Activated CD8-positive, alpha-beta memory T cell treated with anti-CD3 and anti-CD28 coated beads for 48 hours (primary cell): ENCODE data around the gene CCND1.
"Not testable (repeated sequence)": the region's sequence is repeated elsewhere in the genome, so short reads cannot be mapped to it uniquely, and the experiment has no call there.

Source experiments
- DNase-seq, 3 experiments: peaks; one replicate each; pipeline ENCODE4 v3.0.0-alpha.2; 2020; ENCODE audit warnings: low read depth in 2 of 3, low spot score in 2 of 3

Gene CCND1

DNA sequence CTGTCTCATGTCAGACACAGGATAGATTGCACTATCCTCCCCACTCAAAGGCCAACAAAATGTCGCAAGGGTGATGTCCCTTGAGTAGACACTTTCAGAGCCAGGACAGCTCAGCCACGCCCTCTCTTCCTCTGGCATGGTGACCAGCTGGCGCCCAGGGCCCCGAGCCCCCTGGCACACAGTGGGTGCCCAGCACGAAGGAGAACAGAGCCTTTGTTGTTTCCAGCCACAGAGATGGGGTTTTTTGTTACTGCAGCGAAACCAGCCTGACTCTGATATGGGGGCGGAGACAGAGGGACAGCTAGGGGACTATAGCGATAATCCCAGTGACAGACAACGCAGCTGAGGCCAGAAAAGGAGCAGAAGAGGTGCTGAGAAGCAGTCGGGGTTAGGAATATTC, 23.3 kb upstream of the CCND1 start:
- no peak for DNase-seq

DNA sequence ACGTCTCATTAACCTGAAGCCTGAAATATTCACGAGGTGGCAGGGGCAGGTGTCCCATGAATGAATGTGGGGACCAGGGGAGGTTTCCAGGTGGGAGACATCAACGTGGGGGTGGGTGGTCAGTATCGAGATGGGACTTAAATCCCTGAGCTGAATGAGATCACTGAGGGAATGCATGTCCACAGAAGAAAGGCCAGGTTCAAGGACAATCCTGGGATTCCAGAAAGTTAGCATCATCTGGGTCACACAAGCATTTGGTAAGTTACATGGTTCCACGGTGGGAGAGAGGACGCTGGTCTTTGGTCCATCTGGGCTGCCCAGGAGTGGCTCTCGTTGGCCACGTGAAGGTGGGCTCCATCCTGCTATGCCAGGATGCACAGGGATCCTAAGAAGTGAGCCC, 22.7 kb upstream of the CCND1 start:
- no peak for DNase-seq

DNA sequence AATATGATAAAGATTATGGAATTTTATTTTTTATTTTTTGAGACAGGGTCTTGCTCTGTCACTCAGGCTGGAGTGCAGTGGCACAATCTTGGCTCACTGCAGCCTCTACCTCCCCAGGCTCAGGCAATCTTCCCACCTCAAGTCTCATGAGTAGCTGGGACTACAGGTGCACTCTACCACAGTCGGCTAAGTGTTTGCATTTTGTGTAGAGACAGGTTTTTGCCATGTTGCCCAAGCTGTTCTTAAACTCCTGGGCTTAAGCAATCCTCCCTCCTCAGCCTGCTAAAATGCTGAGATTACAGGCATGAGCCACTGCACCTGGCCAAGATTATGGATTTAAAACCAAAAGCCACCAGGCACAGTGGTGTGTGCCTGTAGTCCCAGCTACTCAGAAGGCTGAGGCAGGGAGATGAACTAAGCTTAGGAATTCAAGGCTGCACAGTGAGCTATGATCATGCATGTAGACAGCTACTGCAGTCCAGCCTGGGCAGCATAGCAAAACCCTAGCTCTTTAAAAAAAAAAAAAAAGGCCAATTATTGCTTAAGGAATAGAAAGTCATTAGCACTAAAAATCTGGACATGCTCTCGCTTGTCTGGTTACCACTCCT, 20.2 kb upstream of the CCND1 start:
- no peak for DNase-seq

DNA sequence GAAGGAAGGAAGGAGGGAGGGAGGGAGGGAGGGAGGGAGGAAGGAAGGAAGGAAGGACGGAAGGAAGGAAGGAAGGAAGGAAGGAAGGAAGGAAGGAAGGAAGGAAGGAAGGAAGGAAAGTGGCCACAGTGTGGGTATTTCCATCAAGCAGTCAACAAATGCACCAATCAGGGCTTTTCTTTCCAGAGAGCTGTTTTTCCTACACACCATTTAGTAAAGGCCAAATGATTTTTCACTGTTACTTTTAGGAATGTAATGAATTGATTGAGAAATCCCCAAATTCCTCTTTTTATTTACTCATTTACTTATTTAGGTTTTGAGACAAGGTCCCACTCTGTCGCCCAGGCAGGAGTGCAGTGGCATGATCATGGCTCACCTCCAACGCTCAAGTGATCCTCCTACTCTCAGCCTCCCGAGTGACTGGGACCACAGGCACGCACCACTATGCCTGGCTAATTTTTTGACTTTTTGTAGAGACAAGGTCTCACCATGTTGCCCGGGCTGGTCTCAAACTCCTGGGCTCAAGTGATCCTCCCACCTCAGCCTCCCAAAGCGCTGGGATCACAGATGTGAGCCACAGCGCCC, 18.8 kb upstream of the CCND1 start:
- not testable (repeated sequence) for DNase-seq

DNA sequence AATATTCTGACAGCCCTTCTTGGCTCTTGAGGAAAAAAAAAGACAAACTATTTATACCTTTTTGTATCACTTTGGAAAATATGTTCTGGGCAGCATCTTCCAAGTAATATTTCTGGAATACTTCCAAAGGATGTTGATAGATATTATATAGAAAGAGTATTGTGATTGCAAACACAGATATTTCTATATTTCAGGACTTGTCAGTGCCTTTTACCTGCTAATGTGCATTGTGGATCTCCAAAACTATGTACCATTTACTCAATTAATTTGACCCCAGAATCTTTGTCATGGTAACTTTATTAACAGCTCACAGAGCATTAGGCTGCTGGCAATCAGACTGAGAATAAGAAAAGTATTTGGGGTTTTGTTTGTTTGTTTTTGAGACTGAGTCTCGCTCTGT, 16.7 kb upstream of the CCND1 start:
- DNase-seq: no peak

DNA sequence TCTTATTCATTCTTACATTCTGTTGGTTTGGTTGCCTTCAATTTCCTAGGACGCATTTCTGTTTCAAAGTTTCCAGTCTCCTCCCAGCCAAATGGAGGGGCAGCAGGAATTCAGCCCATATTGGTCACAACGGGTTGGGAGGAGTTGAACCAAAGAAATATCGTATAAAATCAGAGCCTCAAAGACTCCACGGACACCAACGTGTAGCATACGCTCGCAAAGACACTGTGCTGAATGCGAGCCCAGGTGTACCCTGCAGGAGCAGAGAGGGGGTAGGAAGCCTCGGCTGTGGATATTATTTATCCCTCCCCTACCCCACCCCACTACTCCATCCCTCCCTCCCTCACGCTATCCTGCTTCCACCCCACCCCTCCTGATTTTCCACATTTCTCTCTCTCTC, 15.5 kb upstream of the CCND1 start:
- no peak for DNase-seq

DNA sequence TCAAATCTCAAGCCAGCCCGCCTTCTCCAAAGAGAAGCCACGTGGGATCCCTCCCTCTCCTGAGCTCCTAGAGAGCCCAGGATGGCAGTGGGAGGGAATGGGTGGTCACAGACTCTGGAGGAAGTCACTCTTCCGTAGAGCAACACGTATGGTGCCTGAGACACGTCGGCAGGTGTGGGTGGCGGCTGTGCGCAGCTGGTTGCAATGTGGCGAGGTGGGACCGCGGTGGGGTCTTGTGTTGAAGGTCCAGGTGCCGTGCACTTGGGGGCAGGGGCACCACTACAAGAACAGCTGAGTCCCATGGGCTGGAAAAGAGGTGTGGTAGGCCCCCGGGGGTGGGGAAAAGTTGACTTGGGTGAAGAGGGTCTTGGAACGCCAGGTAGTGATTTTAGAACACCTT, 13.4 kb upstream of the CCND1 start:
- DNase-seq: no peak

DNA sequence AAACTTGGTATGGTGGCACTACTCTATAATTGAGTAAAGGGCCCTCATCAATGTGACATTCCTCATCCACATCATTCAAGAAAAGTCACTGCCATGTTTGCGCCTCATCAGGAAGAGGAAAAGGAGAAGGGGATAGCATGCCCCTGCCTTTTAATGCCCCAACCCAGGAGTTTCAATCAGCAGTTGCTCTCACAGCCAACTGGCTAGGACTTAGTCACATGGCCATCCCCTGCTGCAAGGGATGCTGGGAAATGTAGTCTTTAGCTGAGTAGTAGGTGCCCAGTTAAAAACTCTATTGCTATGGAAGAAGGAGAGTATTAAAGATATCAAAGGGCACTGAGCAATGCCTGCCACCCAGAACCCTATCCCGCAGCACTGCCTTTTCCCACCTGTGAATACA, 10.9 kb upstream of the CCND1 start:
- DNase-seq: no peak

DNA sequence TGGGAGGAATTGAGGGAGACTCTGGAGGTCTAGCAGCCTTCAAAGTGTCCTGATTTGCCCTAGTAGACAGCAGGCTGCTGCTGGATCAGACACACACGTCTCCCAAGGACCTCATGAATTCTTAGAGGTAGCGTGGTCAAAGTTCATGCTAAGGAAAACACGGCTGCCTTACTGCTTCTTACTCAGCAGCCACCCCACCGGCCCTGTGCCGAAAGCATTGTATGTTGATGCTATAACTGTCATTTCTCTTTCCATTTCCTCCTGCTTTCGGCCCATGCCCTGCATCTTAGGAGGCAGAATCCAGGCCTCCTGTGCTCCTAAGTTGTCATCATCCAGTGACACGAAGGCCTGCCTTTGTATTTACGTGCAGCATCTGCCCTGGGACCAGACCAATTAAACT, 10.5 kb upstream of the CCND1 start:
- DNase-seq: no peak

DNA sequence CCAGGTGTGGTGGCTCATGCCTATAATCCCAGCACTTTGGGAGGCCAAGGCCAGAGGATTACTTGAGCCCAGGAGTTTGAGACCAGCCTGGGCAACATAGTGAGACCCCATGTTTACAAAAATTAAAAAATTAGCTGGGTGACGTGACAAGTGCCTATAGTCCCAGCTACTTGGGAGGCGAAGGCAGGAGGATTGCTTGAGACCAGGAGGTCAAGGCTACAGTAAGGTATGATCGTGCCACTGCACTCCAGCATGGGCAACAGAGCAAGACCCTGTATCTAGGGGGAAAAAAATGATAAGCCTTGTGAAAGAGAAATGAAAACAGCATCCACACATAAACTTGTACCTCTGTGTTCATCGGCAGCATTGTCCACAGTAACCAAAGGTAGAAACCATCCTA, 8.1 kb upstream of the CCND1 start:
- no peak for DNase-seq

DNA sequence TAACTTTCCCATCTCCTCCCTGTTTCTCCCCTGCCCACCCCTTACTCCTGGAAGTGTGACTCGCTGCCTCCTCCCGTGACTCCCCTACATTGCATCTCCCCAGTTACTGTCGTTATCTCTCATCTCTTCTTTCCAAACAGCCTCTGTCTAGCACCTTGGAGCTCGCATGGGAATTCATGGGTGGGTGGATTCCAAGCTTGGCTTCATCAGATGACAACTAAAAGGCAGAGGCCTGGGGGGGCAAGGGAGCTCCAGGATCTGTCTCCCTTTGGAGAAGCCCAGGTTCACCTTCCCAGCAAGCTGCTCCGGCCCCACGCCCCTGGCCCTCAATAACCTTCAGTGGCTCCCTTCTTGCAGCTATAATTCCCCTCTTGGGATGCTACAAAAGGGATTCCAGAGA, 6.9 kb upstream of the CCND1 start:
- no peak for DNase-seq

DNA sequence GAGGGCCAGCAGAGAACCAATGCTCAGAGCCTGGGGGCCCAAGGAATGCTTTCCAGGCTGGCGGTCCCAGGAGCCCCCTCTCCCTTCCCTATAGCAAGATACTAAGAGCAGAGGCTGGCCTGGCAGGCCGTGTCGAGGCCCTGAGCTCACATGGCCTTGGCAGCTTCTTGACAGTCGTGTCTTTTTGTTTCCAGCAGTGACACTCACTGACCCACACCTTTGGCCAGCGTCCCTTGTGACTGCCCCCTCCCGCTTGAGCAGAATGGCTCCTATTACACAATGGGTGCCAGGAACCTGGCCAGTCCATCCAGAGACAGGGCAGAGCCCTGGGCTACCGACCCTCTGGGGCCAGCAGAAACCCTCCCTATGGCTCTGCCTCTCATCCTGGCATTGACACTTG, 6.4 kb upstream of the CCND1 start:
- no peak for DNase-seq

DNA sequence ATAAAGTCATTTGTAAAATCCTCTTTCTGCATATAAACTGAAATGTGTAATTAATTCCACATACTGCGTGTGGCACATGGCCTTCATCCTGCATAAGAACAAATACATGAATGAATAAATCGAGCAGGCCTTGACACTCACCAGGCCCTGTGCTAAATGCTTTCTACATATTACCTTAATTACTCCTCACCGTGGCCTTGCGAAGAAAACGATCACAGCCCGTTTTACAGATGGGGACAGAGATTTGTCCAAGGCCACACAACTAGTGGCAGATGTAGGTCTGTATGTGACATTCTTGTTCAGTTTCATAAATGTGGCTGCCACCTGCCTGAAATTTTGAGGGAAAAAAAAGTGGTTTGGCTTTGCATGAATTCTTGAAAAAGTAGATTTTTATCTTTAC, 5.8 kb upstream of the CCND1 start:
- no peak for DNase-seq

DNA sequence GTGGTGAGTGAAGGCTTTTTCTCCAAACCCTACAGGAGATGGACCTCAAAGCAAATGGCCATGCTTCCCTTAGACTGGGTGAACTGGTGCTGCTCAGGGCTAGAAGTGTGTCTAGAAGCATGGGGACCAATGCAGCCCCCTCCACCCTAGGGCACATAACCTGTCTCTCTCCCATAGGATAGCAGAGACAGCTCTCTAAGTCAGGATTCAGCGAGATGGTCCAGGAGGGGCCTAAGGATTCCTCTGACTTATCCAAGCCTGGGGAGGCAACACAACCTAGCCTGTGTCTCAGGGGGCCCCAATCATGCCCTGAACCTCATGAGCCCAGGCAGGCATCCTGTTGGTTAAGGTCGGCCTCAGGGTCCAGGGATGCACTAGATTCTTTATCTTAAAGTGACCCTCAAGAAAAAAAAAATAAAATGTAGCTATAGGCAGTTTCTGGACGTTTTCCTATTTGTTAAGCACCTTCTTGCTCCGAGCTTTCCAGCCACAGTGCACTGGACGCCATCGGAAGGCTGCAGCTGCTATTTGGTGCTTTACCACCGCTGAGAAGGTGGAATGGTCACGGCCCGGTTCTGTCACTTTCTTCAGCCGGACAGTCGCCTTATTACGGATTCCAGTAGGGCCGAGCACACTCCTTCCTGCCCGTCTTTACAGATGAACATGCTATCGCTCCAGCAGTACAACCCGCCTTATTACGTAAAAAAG, 5.0 kb upstream of the CCND1 start:
- no peak for DNase-seq

DNA sequence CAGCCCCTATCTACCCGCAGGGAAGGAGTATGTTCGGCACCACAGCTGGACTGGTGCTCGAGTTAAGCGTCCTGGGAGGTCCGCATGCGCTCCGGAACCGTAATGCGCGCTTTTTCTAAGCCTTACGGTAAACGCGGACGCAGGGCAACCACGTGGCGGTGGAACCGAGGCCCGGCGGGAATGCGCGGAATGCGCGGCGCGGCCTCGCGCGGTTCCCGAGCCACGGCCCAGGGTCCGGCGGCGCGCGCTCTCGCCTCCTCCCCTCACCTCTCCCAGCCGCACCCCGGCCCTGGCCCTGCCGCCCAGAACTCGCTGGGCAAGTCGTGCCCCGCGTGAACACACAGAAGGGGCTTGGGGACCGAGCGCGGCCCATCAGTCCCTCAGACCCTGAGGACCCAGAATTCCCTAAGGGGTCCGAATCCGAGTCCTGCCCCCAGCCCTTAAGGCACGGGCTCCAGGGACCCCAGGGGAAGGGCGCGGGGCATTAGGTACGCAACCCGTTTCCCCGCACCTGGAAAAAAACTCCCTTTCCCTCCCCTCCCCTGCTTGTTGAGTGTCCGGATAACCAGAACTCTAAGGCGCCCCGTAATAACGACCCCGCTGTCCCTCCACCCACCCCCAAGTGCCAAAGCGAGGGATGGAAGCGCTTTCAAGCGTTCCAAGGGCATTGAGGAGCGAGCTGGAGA, 4.3 kb upstream of the CCND1 start:
- DNase-seq: no peak

DNA sequence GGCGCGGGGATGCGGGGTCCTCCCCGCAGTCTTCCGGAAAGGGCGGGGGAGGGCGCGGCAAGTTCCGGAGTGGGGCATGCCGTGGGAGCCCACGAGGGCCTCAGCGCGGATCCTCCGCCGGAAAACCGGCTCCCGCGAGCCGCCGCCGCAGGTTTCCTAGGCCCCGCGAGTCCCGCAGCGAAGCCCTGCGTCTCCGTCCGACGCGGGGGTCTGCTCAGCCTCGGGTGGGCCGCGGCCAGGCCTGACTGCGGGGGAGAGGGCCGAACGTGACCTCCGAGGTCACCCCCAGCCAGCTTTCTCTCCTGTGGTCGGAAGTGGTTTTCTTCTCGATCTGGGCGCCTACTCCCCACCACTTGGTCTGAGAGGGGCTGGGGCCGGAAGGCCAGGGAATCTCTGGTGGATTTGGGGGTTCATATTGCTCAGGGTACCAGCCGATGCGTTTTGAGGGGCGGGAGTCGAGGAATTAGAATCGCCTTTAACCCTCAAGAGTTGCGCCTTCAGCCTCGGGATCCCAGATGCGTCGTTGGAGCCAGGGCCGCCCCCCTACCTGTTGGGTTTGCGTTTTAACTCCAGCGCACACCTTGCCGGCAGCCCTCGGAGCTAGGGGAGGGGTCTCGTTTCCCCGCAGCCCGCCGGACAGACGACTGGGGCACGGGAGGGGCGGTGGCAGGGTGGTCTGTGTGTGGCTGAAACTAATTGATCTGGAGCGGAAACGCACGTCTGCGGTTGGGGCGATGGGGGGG, 3.6 kb upstream of the CCND1 start:
- no peak for DNase-seq

DNA sequence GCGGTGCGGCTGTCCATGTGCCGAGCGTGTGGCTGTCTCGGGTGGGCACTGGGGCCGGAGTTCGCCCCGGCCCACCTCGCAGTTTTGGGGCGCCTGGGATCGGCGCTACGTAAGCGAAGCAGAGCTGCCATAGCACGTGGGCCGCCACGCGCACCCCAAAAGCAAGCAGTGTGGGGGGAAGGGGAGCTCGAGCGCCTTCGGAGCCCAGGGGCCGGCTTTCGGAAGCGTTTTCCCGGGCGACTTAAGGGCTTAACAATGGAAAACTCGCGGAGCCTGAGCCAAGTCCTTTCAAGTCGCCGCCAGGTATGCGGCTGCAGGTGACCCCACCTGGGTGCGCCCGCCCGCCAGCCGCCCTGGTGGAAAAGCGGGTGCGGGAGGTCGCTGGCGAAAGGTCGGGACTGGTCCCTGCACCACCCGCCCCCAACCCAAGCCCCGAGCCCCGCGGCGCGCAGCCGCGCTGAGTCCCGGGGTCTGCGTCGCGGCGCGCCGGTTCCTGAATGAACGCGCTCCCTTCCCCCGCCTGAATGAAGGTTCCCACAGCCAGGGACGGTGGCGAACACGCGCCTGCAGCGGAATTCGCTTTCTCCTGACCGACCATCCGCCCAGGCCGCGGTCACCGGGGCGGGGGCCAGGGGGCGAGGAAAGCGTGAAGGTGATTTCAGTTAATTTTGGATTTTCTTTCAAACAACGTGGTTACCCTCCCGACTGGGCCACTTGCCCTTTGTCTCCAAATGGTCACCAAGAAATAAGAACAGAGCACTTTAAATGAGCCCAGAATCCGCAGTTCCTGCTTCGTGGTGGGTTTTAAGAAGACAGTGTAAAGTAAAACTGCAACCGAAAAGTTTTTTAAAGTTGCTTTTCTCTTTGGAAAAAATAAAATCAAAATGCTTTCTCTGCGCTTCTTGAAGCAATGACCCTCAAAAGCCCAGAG, 2.8 kb upstream of the CCND1 start:
- DNase-seq: no peak

DNA sequence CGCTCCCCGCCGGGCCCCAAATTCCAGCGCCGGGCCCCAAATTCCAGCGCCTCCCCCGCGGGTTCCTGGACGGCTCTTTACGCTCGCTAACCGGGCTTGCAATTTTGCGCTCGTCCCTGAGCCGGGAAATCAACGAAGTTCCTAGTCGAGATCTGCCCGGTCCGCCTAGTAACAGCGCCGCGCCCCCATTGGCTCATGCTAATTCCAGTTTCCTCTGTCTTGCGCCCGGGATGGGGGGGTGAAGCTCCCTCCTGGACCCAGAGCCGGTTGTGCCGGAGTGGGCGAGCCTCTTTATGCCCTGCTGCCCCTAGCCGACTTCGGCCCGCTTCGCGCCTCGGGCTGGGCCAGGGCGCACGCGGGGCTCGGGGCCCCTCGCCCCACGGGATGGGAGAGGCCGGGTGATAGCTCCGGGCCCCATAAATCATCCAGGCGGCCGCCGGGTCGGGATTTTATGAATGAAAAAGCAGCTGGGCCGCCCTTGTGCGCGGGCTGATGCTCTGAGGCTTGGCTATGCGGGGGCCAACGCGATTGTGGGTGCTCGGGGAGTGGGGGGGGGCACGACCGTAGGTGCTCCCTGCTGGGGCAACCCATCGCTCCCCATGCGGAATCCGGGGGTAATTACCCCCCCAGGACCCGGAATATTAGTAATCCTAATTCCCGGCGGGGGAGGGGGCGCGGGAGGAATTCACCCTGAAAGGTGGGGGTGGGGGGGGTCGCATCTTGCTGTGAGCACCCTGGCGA, 1.8 kb upstream of the CCND1 start:
- DNase-seq: no peak

DNA sequence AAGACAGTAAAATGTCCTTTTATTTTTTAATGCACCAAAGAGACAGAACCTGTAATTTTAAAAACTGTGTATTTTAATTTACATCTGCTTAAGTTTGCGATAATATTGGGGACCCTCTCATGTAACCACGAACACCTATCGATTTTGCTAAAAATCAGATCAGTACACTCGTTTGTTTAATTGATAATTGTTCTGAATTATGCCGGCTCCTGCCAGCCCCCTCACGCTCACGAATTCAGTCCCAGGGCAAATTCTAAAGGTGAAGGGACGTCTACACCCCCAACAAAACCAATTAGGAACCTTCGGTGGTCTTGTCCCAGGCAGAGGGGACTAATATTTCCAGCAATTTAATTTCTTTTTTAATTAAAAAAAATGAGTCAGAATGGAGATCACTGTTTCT, 1.1 kb upstream of the CCND1 start:
- no peak for DNase-seq
